Fibroblast of the conjunctiva (primary cell): Measurements from ENCODE around the gene PER1.
A peak's percentile ranks its signal among the peaks of the same experiment; 100 is the strongest.
"Not testable (repeated sequence)": the region's sequence is repeated elsewhere in the genome, so short reads cannot be mapped to it uniquely, and the experiment has no call there.

ENCODE experiments used
- DNase-seq: peaks from one replicate; pipeline ENCODE4 v3.0.0-alpha.2; 2010; ENCODE audit warnings: low read depth

PER1 gene

DNA sequence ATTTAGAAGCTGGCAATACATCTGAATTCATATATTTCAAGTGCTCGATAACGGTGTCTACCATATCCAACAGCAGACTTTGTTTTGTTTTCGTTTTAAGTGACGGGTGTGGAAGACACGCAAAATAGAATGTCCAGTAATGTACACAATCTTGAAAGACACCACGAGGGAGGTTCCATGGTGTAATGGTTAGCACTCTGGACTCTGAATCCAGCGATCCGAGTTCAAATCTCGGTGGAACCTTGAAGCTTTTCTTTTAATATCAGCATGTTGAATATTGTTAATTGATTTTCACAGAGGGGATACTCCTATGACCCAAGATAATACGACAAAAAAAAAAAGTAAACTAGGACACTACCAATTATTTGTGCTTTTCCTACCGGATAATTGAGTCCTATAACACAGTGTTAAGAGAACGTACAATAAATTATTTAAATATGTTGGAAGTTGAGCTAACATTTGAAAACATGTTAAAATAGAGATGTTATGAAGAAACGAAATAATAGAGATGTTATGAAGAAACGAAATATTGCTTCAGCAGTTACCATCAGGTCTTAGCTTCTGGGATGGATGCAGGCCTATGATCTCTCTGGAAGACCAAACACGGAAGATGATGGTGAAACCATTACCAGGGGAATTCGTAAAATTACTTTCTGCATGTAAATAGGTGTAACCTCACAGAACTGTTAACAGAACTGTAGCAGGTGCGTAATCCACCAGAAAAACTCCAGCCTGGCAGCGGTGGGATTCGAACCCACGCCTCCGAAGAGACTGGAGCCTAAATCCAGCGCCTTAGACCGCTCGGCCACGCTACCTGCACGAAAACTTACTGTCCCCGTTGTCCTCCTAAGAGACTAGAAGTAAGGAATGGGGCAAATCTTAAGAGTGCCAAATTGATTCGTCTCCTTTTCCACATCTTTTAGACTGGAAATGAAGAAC is 32.4 kb downstream of the PER1 start:
- DNase-seq: peak; percentile 91

DNA sequence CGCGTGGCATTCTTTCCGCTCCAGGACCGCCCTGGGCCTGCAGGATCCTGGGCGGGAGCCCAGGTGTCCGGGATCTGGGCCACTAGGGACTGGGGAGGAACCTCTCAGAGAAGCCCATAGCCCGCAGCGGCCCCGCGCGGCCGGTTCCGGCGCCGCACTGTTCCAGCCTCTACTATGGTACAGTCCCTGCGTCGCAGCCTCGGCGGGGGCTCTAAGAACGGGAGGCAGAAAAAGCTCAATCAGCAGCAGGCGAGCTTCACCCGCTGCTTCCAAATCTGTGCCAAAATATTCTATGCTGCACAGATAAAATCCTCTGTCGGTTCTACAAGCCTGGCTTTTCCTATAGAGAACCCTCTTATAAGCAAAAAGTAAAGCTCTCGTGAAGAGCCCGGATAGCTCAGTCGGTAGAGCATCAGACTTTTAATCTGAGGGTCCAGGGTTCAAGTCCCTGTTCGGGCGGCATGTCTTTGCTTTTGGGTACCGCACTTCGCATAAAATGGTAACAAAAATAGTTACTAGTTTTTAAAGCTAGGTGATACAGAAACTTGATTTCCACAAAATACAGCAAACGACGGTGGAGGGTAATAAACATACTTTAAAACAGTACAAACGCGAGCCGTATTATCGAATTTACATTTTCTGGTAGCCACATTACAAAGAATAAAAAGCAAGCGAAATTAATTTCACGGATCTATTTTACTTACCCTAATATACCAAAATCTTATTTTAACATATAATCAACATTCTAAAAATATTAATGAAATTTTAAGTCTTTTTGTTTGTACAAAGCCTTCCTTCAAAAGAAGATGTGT is 33.2 kb downstream of the PER1 start:
- DNase-seq: peak; percentile 77

DNA sequence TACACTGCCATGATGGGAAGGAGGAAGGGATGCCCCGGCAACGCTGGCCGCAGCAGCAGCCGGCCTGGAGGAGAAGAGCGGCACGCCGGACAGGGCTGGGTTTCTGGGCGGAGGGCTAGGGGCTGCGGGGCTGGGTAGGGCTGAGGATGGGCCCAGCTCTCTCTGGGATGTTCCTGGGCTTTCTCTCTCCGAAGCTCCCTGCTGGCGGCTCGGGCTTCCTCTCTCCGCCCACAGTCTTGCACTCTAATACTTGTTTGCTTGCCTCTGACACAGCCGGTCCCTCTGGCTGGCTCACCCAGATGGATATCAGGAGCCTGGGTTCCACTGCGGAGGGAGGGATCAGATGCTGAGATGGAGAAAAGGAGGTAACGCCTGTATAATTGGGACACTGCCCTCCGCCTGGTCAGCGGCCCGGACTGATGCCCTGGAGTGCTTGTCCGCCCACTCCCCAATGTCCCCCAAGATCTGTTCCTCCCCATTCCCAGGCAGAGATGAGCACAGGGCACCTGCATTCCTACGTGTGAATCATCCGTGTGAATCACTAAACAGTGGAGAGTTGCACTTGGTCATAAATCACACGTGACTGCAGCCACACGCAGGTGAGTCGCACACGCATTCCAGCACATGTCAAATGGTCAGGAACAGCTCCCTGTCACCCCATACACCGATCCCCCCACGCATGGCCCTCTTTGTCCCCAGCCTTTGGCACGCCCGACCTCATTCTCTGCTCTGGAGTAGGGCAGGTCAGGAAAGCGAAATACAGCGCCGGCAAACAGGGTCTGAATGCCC is 34.0 kb downstream of the PER1 start, which contains the start of gene ALOXE3:
Gene ALOXE3, minus strand, starts transcription at position 535 of the 789 bp plus-strand sequence. Its CDS starts 524 bp downstream, at position 11.
- no peak for DNase-seq

- no peak for DNase-seq
Observed at GRCh38 chr17:8117367-8117979, 34.7 kb downstream of the PER1 start.

DNA sequence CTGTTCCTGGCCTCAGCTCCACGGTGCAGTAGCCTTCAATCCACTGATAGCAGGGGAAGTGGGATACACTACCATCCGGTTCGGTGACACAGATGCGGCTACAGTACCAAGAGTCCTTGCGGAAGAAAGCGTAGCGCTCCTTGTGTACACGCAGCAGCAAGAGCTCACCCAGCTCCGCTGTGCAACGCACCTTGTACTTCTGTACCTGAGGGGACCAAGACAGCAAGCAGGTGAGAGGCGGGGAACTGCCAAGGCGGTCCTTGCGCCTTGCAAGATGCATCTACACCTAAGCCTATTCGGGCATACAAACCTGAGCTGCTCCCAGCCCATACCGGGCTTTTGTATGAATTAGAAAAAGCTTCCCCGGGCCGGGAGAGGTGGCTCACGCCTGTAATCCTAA is 35.4 kb downstream of the PER1 start:
- DNase-seq: no peak

- DNase-seq: no peak
Observed at GRCh38 chr17:8110907-8111306, 41.3 kb downstream of the PER1 start.

- no peak for DNase-seq
Observed at GRCh38 chr17:8110456-8110804, 41.8 kb downstream of the PER1 start.

GRCh38 chr17:8109661-8110455 is 42.3 kb downstream of the PER1 start:
- no peak for DNase-seq

GRCh38 chr17:8108972-8109660 is 43.1 kb downstream of the PER1 start:
- no peak for DNase-seq

GRCh38 chr17:8106980-8107379 is 45.2 kb downstream of the PER1 start:
- DNase-seq: not testable (repeated sequence)

DNA sequence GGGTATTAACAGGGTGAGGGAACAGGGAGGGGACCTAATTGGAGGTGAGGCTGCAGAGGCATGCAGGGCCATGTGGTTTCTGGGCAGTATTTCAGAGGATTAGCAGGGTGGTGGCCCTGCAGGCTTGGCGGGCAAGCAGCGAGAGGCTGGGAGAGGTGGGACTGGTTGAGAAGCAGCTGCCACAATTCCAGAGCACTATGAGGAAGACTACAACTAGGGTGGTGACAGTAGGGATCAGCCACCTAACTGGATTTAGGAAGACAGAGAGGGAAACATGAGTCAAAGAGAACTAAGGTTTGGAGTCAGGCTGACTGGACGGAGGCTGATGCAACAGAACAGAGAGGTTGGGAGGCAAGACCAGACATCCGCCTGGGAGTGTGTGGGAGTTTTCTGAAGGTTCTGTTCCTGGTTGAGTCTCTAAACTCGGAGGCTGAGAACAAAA is 46.2 kb downstream of the PER1 start:
- no peak for DNase-seq

GRCh38 chr17:8104911-8105310 is 47.3 kb downstream of the PER1 start:
- no peak for DNase-seq

GRCh38 chr17:8103549-8103948 is 48.7 kb downstream of the PER1 start:
- no peak for DNase-seq

DNA sequence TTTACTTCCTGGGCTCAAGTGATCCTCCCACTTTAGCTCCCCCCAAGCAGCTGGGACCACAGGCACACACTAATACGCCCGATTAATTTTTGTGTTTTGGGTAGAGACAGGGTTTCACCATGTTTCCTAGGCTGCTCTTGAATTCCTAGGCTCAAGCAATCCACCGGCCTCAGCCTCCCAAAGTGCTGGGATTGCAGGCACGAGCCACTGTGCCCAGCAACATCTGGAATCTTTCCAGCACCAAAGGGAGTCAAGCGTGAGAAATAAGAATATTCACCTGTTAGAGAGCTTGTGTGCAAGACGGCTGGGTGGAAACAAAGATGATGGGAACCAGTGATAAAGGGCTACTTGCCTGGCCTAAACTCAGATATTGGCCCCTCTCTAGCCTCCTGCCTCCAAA is 50.5 kb downstream of the PER1 start:
- DNase-seq: no peak

GRCh38 chr17:8100763-8101162 is 51.4 kb downstream of the PER1 start:
- DNase-seq: no peak

DNA sequence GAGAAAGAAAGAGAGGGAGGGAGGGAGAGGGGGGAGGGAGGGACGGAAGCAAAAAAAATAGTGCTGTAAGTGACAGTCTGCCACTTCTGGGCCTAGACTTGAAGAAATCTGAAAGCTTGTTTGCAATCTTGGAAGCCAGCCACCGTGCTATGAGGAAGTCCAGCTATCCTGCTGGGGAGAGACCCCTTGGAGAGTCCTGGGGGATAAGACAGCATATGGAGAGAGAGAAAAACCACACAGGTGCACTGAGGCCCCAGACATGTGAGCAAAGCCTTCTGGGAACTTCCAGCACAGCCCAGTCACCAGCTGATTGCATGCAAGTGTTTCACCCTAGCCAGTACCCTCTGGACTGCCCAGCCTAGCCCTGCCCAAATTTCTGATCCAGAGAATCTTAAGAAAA is 52.1 kb downstream of the PER1 start:
- DNase-seq: no peak

DNA sequence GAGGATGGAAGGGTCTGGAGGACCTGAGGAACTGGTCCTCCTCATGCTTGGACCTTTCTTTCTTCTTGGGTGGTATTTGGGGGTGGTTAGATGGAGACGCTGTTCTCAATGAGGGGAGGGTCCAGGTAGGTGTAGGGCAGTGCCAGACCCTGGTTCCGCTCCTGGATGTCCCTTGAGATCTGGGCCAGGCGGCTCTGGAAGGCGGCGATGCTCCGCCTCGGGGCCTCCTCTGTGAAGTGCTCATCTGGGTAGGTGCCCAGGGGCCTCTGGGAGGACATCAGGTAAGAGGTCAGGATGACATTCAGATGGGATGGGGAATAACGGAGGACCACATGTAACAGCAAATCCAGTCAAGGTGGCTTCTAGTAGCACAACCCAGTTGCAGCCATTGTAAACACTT is 55.7 kb downstream of the PER1 start:
- DNase-seq: no peak

- no peak for DNase-seq
Observed at GRCh38 chr17:8095361-8095760, 56.8 kb downstream of the PER1 start.

DNA sequence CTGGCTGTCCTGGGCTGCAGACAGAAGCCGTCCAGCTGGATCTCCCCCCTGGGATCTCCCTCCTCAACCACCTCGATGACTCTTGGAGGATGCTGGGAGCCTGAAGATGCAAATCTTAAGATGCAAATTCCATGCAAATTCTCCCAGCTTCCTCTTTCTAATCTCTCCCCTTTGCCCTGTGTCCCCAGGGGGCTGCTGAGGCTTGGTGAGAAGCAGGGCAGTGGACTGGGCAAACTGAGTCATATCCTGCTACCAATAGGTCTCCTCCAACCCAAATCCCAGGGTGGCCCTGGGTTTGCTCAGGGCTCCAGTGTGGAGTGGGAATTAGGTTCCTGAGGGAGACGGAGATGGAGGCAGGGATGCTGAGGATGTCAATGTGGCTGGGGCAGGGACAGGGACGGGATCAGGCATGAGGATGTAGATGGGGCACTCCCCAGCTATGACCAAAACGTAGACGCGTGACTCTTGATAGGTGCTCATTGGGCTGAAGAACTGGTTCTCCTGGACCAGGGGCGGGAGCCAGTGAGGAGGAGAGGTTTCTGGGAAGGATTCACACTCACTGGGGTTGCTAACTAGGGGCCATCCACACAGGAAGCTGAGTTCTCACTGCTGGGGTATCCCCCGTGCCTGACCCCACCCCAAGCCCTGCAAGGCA is 61.0 kb downstream of the PER1 start:
- DNase-seq: no peak
